Activated T-cell treated with anti-CD3 and anti-CD28 coated beads, Interleukin-2, amount 50 U/mL, for 72 hours (primary cell): ENCODE data around the gene GPR3. TPM values are rescaled to one million over a fixed set of nuclear protein-coding genes. Genes with fewer than 3 reads are reported as not detected.

Experiments
- ATAC-seq, 2 donors: fragments of 150-1000 bp; cut with Tn5 transposase; replicated peaks in 1 of 2; 2 replicates each; pipeline ENCODE4 v1.10.0; 2021; ENCODE audit warnings: moderate library complexity in 2 of 2, mild to moderate bottlenecking in 1 of 2
- DNase-seq, 2 donors: peaks; one replicate each; pipeline ENCODE4 v3.0.0; 2021 to 2022; ENCODE audit warnings: mixed read lengths in 1 of 2
- H3K27ac Mint-ChIP-seq: one replicate; pipeline ENCODE4 v1.8.0; 2022; ENCODE audit warnings: mild to moderate bottlenecking, moderate library complexity, mixed read lengths
- H3K27me3 Mint-ChIP-seq: one replicate; pipeline ENCODE4 v1.8.0; 2022; ENCODE audit warnings: low read depth, mixed read lengths
- H3K36me3 Mint-ChIP-seq, 2 donors: one replicate each; pipeline ENCODE4 v1.8.0; 2022; ENCODE audit warnings: mixed read lengths in 2 of 2, mild to moderate bottlenecking in 1 of 2; ENCODE audit not compliant: insufficient read depth in 2 of 2
- H3K4me1 Mint-ChIP-seq: one replicate; pipeline ENCODE4 v1.8.0; 2022; ENCODE audit warnings: low read depth, mixed read lengths
- H3K4me3 Mint-ChIP-seq, 2 donors: one replicate each; pipeline ENCODE4 v1.8.0; 2022; ENCODE audit warnings: mild to moderate bottlenecking in 2 of 2, mixed read lengths in 2 of 2, moderate library complexity in 2 of 2
- H3K9me3 Mint-ChIP-seq, 2 donors: one replicate each; pipeline ENCODE4 v1.8.0; 2022; ENCODE audit warnings: mixed read lengths in 2 of 2
- total RNA-seq, 2 donors: library from RNA; stranded (reverse); gene quantifications; one replicate each; pipeline ENCODE4 v1.2.3, GENCODE V29; 2022

GPR3 gene
- total RNA-seq, 2 donors from 2014 or later: 0.81 to 0.91 TPM

DNA sequence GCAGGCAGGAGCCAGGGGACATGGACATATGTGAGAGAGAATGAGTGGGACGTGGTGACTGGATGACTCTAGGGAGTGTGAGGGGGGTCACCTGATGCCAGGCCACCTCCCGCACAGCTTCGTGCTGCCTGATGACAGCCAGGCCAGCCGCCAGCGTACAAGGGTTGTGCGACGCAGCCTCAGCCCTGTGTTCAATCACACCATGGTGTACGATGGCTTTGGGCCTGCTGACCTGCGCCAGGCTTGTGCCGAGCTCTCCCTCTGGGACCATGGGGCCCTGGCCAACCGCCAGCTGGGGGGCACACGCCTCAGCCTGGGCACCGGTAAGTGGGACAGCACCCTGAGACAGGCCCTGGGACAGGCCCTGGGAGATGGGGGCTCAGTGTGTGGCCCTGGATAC lies 39.3 kb upstream of the GPR3 start:
- DNase-seq (no peak), ATAC-seq (no peak)
- H3K4me1 Mint-ChIP-seq: peaks cover 19% of the 10 kb centered on the region
- no peaks in the 10 kb centered on the region for H3K9me3 Mint-ChIP-seq
- no peaks in the 10 kb centered on the region for H3K36me3 Mint-ChIP-seq
- no peaks in the 10 kb centered on the region for H3K27me3 Mint-ChIP-seq
- no peak overlapping the region for H3K27ac Mint-ChIP-seq
- H3K4me3 Mint-ChIP-seq: no peak overlapping the region

DNA sequence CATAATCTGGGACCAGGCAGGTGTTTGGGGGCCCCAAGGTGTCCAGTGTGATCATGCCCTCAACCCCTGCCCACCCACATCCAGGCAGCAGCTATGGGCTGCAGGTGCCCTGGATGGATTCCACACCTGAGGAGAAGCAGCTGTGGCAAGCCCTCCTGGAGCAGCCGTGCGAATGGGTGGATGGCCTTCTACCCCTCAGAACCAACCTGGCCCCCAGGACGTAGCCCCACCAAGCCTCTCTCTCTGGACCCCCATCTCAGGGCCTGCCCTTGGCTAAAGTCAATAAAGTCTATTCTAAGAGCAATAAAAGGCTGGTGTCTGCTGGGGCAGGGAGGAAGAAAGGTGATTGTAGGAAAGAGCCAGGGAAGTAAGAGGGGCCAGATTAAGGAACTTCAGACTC lies 38.8 kb upstream of the GPR3 start:
- H3K27me3 Mint-ChIP-seq: no peaks in the 10 kb centered on the region
- no peaks in the 10 kb centered on the region for H3K9me3 Mint-ChIP-seq
- H3K4me3 Mint-ChIP-seq: no peak overlapping the region
- DNase-seq: no peak
- ATAC-seq: no peak
- H3K27ac Mint-ChIP-seq: no peak overlapping the region
- H3K4me1 Mint-ChIP-seq: peaks cover 19% of the 10 kb centered on the region
- no peaks in the 10 kb centered on the region for H3K36me3 Mint-ChIP-seq

- H3K4me1 Mint-ChIP-seq: peaks cover 29% of the 10 kb centered on the region
- ATAC-seq: no peak
- no peaks in the 10 kb centered on the region for H3K9me3 Mint-ChIP-seq
- H3K27ac Mint-ChIP-seq: no peak overlapping the region
- no peaks in the 10 kb centered on the region for H3K36me3 Mint-ChIP-seq
- no peak for DNase-seq
- peak overlapping the region in 1 of 2 donors; percentile 66 for H3K4me3 Mint-ChIP-seq
- H3K27me3 Mint-ChIP-seq: peaks cover 6% of the 10 kb centered on the region
These were observed 36.7 kb upstream of the GPR3 start for GRCh38 chr1:27355683-27356082.

DNA sequence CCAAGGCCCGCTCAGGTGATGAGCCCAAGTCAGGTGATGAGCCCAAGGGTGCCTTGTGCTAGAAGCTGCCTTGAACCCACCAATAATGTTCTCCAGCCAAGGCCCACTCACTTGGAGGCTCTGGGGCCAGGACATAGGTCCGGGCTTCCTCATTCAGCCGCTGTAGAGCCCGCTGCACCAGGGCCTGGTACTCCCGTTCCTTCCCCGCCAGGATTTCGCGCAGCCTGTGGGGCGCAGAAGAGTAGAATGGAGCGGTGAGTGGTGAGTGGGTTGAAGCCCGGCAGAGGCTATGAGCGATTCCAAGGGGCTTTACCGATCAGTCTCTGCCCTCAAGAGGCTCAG lies 36.2 kb upstream of the GPR3 start:
- Mint-ChIP-seq H3K27ac (peak overlapping the region; percentile 12), H3K4me1 (peaks cover 29% of the 10 kb centered on the region), H3K36me3 (no peaks in the 10 kb centered on the region), H3K27me3 (peaks cover 6% of the 10 kb centered on the region), H3K4me3 (peak overlapping the region; percentile 66 to 80), H3K9me3 (no peaks in the 10 kb centered on the region)
- ATAC-seq (no peak), DNase-seq (no peak)

- H3K36me3 Mint-ChIP-seq: no peaks in the 10 kb centered on the region
- peak; percentile 37 to 60 for DNase-seq
- no peaks in the 10 kb centered on the region for H3K9me3 Mint-ChIP-seq
- peaks cover 6% of the 10 kb centered on the region for H3K27me3 Mint-ChIP-seq
- H3K4me1 Mint-ChIP-seq: peaks cover 29% of the 10 kb centered on the region
- no peak overlapping the region for H3K27ac Mint-ChIP-seq
- peak; percentile 56 to 57 for ATAC-seq
- H3K4me3 Mint-ChIP-seq: peak overlapping the region; percentile 69 to 80
These were observed 35.7 kb upstream of the GPR3 start for GRCh38 chr1:27356619-27357280.

DNA sequence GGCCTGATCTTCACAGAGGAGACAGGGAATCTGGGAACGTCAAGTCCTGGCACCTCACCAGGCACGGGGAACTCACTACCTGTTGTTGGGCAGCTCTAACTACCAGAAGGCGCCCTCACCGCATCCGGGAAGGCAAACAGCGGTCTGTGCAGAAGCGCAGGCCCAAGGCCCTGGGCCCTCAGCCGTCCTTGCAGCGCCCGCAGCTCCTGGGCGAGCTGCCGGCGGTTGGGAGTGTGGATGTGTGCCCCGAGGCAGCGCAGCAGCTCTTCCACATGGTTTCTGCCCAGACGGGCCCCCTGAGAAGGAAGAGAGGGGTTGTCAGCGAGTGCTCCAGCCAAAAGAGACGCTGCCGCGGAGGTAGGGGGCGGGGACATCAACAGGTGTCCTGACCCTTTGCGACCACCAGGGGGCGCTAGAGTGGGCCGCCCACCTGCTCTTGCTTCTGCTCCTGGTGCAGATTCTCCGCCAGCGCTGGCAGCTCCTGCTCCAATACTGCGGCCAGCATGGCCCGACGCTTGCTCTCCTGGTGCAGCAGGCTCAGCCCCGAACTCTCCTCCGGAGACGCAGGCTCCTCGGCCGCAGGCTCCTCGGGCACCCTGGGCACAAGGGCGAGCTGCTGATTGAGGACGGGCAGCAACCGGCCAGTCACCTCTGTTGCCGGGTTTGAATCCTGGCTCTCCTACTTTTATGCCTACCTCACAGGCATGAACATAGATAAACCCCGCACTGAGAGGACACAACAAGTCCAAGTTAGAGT lies 35.0 kb upstream of the GPR3 start:
- ATAC-seq: peak; percentile 69 to 71
- no peaks in the 10 kb centered on the region for H3K36me3 Mint-ChIP-seq
- peak; percentile 79 to 86 for DNase-seq
- peak overlapping the region; percentile 69 to 80 for H3K4me3 Mint-ChIP-seq
- H3K27ac Mint-ChIP-seq: no peak overlapping the region
- peaks cover 29% of the 10 kb centered on the region for H3K4me1 Mint-ChIP-seq
- H3K27me3 Mint-ChIP-seq: peaks cover 6% of the 10 kb centered on the region
- no peaks in the 10 kb centered on the region for H3K9me3 Mint-ChIP-seq

GRCh38 chr1:27358038-27358927 lies 34.1 kb upstream of the GPR3 start:
- H3K4me3 Mint-ChIP-seq: peak overlapping the region; percentile 69 to 80
- H3K27me3 Mint-ChIP-seq: peaks cover 6% of the 10 kb centered on the region
- DNase-seq (no peak), ATAC-seq (no peak)
- peaks cover 29% of the 10 kb centered on the region for H3K4me1 Mint-ChIP-seq
- H3K27ac Mint-ChIP-seq: no peak overlapping the region
- H3K9me3 Mint-ChIP-seq: no peaks in the 10 kb centered on the region
- H3K36me3 Mint-ChIP-seq: no peaks in the 10 kb centered on the region

DNA sequence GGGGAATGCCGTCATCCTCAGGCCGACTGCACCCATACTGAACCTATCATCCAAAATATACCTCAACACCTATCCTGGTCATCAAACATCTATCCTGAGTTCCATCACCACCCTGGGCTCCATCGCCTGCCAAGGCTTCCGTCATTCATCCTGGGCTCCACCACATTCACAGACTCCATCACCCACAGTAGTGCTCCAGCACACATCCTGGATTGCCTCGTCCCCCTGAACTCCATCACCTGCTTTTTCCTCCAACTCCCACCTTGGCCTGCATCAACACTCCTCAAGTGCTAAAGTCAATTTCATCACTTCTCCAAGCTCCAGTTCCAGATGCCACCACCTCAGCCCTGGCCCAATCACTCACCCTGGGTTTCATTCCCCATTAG lies 33.5 kb upstream of the GPR3 start:
- peak overlapping the region in 1 of 2 donors; percentile 0 for H3K4me3 Mint-ChIP-seq

GRCh38 chr1:27359822-27360158 lies 32.6 kb upstream of the GPR3 start:
- Mint-ChIP-seq H3K4me1 (peaks cover 31% of the 10 kb centered on the region), H3K4me3 (peak overlapping the region; percentile 70 to 76)
- no peak for ATAC-seq

More for the DNA sequence above, 33.5 kb upstream of the GPR3 start:
- no peaks in the 10 kb centered on the region for H3K9me3 Mint-ChIP-seq
- peaks cover 29% of the 10 kb centered on the region for H3K4me1 Mint-ChIP-seq
- H3K27me3 Mint-ChIP-seq: peaks cover 6% of the 10 kb centered on the region
- no peaks in the 10 kb centered on the region for H3K36me3 Mint-ChIP-seq
- ATAC-seq (no peak), DNase-seq (no peak)
- no peak overlapping the region for H3K27ac Mint-ChIP-seq

GRCh38 chr1:27360159-27361043 lies 32.0 kb upstream of the GPR3 start:
- ATAC-seq (peak; percentile 17 to 21), DNase-seq (peak; percentile 50 to 60)
- Mint-ChIP-seq H3K36me3 (no peaks in the 10 kb centered on the region), H3K9me3 (no peaks in the 10 kb centered on the region), H3K27ac (no peak overlapping the region), H3K4me1 (peaks cover 37% of the 10 kb centered on the region), H3K4me3 (peak overlapping the region; percentile 70 to 76), H3K27me3 (peaks cover 6% of the 10 kb centered on the region)

More at GRCh38 chr1:27359822-27360158, 32.6 kb upstream of the GPR3 start:
- H3K27me3 Mint-ChIP-seq: peaks cover 6% of the 10 kb centered on the region
- H3K36me3 Mint-ChIP-seq: no peaks in the 10 kb centered on the region
- no peak overlapping the region for H3K27ac Mint-ChIP-seq
- DNase-seq: no peak
- H3K9me3 Mint-ChIP-seq: no peaks in the 10 kb centered on the region

- ATAC-seq (no peak), DNase-seq (no peak)
- Mint-ChIP-seq H3K36me3 (no peaks in the 10 kb centered on the region), H3K27me3 (peaks cover 6% of the 10 kb centered on the region), H3K27ac (no peak overlapping the region), H3K9me3 (no peaks in the 10 kb centered on the region), H3K4me1 (peaks cover 43% of the 10 kb centered on the region), H3K4me3 (peak overlapping the region; percentile 70 to 76)
These were observed 31.4 kb upstream of the GPR3 start for GRCh38 chr1:27361044-27361402.

GRCh38 chr1:27361553-27361952 lies 30.9 kb upstream of the GPR3 start:
- DNase-seq (no peak), ATAC-seq (no peak)
- H3K4me3 Mint-ChIP-seq: peak overlapping the region in 1 of 2 donors; percentile 7
- no peaks in the 10 kb centered on the region for H3K9me3 Mint-ChIP-seq
- no peak overlapping the region for H3K27ac Mint-ChIP-seq
- H3K4me1 Mint-ChIP-seq: peaks cover 43% of the 10 kb centered on the region
- H3K36me3 Mint-ChIP-seq: no peaks in the 10 kb centered on the region
- H3K27me3 Mint-ChIP-seq: peaks cover 6% of the 10 kb centered on the region
